T1000 (cell line): ENCODE results near the gene SLC16A10.
"Not testable (repeated sequence)": the region's sequence is repeated elsewhere in the genome, so short reads cannot be mapped to it uniquely, and the experiment has no call there.

Experiments
- DNase-seq: peaks from one replicate; lab custom pipeline; 2025; ENCODE audit warnings: mixed read lengths; lab: John Stamatoyannopoulos, UW

The SLC16A10 gene

GRCh38 chr6:111087871-111088667, 766 bp downstream of the SLC16A10 start:
- DNase-seq, result no peak

- DNase-seq, result no peak
Measured at GRCh38 chr6:111088668-111089003, 1.3 kb downstream of the SLC16A10 start.

- no peak for DNase-seq
Measured at GRCh38 chr6:111090766-111091165, 3.5 kb downstream of the SLC16A10 start.

GRCh38 chr6:111091987-111092386, 4.7 kb downstream of the SLC16A10 start:
- no peak for DNase-seq

GRCh38 chr6:111095488-111095887, 8.2 kb downstream of the SLC16A10 start:
- not testable (repeated sequence) for DNase-seq

GRCh38 chr6:111096246-111096645, 8.9 kb downstream of the SLC16A10 start:
- no peak for DNase-seq

GRCh38 chr6:111098597-111098996, 11.3 kb downstream of the SLC16A10 start:
- no peak for DNase-seq

GRCh38 chr6:111101987-111102386, 14.7 kb downstream of the SLC16A10 start:
- no peak for DNase-seq

GRCh38 chr6:111105578-111105977, 18.3 kb downstream of the SLC16A10 start:
- DNase-seq, result peak; percentile 1

GRCh38 chr6:111107589-111107988, 20.3 kb downstream of the SLC16A10 start:
- no peak for DNase-seq

- DNase-seq, result no peak
Measured at GRCh38 chr6:111110036-111110435, 22.7 kb downstream of the SLC16A10 start.

- peak; percentile 2 for DNase-seq
Measured at GRCh38 chr6:111113336-111114086, 26.2 kb downstream of the SLC16A10 start.

- DNase-seq, result no peak
Measured at GRCh38 chr6:111114087-111114443, 26.8 kb downstream of the SLC16A10 start.

- DNase-seq, result no peak
Measured at GRCh38 chr6:111114482-111114881, 27.2 kb downstream of the SLC16A10 start.

- DNase-seq, result no peak
Measured at GRCh38 chr6:111118826-111119225, 31.5 kb downstream of the SLC16A10 start.

GRCh38 chr6:111119571-111120329, 32.4 kb downstream of the SLC16A10 start:
- DNase-seq, result no peak

- no peak for DNase-seq
Measured at GRCh38 chr6:111121789-111122350, 34.6 kb downstream of the SLC16A10 start.

- DNase-seq, result no peak
Measured at GRCh38 chr6:111122458-111123286, 35.4 kb downstream of the SLC16A10 start.

- no peak for DNase-seq
Measured at GRCh38 chr6:111124406-111124805, 37.1 kb downstream of the SLC16A10 start.

- no peak for DNase-seq
Measured at GRCh38 chr6:111129013-111129412, 41.7 kb downstream of the SLC16A10 start.

GRCh38 chr6:111131018-111131417, 43.7 kb downstream of the SLC16A10 start:
- DNase-seq, result not testable (repeated sequence)
